Activated CD4-positive, alpha-beta T cell treated with anti-CD3 and anti-CD28 coated beads, Interleukin-2, Interleukin-4, amounts not matched to agents 100 ng/mL and 50 ng/mL, durations not matched to agents 16 hours and 8 hours (primary cell): ENCODE measurements around the gene HOXB5.

ENCODE experiments used
- DNase-seq: peaks from one replicate; pipeline ENCODE4 v3.0.0-alpha.2; 2020; ENCODE audit warnings: low spot score

Gene HOXB5

DNA sequence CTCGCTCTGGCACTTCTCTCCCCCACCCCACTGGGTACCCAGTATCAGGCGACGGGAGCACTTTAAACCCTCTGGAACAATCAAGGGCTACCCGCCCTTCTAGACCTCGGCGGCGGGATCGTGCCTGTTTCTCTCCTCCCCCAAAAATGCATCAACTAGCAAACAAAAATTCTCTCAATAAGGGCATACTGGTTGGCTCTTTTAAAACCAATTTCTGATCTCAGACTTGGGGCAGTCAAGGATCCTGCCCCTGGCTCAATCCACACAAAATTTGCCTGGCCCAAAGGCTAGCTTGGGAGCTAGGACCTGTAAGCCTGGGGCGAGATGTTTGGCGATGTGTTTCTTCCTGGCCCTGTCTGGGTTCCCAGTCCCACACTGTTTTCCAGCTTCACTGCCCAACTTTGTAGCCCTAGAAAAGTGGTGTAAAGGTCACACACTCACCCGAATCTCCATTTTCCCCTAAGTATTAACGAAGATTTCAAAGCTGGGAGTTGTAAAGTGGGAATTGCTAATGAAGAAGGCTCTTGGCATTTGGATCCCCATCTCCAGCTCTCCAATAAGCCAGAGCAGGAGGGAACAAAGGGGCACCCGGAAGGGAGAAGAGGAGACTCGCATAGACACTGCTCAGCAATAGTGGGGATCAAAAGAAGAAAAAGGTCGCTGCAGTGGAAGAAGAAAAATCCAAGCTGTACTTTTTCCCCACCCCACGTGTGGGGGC is 34.3 kb downstream of the HOXB5 start:
- no peak for DNase-seq

DNA sequence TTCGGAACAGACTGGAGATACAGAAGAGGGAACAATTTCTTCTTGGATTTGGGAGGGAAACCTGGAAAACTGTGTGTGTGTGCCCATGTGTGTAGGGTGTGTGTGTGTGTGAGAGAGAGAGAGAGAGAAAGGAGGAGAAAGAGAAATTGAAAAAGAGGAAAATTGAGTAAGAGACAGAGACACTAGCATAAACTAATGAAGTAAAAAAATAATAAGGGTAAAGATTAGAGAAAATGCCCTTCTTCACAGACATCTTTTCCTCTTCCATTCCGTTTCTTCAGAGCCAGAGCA is 34.8 kb downstream of the HOXB5 start:
- DNase-seq, result no peak

DNA sequence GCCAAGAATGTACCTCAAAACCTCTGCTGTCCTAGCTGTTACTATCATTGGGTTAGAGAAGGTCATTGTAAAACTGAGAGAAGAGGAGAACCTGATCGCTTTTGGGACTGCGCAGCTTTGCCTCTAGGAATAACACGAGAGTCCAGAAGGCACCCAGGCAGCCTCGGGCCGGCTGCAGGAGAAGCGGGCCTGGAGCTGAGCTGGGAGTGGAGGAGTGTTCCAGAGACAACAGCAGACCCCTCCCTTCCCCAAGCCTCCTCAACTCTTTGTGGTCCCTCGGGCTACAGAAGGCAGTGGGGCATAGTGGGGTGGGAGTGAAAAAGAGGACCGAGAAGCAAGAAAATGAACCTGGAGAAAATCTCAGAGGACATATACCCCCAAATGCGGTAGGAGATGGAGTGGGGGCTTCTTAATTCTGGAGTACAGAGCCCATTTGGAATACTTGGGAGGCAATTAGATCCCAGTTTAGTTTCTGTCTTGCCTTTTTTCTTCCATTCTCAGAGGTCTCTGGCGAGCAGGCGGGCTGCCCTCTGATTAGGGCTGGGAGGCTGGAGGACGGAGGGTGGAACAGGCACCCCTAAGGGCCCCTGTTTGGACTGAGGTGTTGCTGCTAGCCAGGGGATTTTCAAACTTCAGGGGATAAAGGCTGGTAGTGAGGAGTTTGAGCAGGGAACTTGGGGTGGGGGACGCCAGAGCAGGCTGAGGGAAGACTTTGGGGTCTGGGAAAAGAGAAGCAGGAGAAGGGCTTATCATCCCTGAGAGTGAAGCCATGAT is 35.3 kb downstream of the HOXB5 start:
- no peak for DNase-seq

DNA sequence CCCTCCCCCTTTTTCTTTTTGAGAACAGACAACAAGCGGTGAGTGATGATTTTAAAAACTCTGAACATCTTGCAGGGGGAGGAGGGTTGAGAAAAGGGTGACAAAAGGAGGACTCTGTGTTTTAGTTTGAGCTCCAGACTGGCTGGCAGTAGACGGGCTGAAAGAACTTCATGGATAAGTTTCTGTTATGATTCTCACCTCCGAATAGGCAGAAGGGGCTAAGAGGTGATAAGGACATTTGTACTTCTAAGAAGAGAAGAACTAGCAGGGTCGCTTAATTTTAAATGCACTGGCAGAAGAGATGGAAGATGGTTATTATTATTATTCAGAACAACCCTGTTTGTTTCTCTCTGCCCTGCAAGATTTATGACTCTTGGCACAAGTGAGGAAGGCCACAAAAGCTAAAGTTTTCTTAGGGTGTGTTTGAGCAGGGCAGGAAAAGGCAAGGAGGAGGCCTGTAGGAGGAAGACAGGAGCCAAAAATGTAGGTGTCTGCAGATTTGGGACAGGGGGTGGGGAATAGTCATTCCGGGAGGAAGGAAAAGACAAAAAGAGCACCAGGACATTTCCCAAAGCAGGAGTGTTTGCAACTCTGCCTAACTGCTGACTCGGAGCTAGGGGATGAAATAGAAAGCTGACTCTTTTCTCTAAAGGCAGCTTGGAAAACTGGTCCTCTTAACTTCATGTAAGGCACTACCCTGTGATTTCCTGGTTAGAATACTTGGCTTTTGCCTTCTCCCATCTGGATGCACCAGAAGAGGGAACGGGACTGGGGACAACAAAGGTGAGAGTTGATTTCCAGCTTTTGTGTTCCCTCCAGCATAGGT is 36.8 kb downstream of the HOXB5 start:
- DNase-seq, result no peak

DNA sequence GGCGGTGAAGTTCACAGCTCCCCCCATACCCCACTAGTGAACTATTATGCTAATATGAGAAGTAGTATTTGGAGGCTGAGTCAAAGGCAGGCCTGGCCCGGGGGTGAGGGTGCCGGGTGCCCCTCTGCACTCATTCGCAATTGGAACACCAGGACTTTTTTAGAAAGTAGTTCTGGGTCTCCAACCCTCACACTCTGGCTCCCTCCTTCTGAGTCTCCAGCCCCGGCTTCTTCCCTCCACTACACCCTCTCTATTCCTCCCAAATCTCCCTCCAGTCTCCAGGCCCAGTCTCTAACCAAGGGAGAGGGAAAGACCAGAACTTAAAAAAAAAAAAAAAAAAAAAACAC is 37.4 kb downstream of the HOXB5 start:
- DNase-seq, result no peak

DNA sequence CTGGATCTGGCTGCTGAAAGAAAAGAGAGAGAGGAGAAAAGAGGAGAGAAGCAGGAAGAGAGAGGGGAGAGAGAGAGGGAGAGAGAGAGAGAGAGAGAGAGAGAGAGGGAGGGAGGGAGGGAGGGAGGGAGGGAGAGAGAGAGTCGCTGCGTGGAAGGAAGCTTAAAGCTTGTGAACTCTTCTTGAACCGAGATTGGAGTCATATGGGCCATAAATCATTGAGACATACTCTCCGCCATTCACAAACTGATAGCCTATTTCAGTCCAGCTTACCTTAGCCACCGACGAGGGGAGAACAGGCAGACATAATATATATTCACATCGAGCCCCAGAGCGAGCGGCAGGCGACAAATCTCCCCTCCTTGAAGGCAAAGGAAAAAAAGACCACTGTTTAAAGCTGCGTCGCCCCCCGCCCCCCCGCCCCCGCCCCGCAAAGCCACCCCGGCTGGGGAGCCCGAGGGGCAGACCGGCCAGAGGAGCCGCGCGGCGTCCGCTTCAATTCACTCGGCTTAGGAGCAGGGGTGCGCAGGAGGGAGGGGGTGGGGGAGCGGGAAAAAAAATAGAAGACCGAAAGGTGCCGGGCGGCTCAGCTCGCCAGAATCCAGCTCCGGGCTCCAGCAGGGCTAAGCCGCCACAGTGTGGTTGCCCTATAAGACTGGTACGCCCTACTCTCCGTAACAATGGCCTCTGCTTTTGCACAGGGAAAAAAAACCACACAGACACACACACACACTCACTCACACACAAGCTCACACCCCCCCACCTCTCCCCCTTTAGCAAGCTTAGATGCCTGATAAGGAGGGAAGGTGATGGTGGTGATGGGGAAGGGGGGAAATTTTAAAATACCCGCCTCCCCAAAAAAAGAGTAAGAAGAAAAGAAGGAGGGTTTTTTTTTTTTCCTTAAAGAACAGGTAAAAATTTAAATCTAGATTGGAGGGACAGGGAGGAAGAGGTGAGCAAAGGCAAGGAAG is 38.0 kb downstream of the HOXB5 start:
- no peak for DNase-seq

DNA sequence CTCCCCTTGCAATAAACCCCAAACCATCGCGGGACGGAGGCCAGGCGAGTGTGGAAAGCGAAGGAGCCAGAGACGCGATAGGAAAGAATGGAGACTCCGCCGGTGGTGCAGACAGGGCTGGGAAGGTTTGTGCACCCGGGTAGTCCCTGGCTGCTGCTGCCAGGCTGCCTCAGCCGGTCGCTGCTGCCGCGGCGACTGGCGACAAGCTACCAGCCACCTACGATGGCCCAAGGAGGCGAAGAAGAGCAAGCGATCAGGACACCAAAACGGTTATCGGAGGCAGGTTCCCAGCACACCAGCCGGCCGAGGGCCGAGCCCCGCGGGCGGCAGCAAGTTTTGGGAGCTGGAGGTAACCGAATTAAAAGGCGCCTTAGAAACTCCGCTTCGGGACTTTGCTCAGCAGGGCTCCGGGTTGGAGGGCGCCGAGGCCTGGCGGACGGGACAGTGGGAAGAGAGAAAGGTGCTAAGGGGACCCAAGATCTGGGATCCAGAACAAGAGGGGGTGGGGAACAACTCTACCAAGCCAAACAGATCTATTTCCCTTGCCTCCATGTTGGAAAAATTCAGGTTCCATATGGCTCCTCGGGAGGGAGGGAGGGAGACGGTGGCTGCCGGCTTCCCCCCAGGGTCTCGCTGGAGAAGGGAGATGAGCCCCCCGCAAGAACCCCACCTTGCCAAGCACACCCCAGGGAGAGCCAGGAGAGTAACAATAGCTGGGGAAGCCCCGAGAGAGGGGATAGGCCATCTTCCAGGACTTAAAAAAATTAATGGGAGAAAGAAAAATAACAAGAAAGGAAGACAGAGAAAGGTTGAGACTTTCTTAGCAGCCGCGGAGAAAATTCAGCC is 38.9 kb downstream of the HOXB5 start:
- DNase-seq, result no peak

DNA sequence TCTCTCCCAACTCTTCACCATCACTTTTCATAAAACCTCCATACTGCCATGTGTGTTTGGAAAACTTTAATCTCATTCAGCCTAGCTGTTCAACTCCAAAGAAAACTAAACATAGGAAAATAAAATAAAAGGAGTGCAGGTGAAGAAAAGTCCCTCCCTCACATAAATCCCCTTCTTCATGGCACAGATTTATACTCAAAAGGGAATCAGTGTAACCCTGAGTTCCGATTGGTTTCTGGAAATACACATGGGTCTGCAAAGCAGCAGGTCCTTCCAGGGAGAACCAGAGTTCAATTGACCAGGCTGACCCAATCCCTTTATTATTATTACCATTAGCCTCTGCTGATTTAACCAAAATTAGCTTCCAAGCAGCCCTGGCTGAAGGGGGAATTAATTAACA is 39.8 kb downstream of the HOXB5 start:
- DNase-seq, result no peak

DNA sequence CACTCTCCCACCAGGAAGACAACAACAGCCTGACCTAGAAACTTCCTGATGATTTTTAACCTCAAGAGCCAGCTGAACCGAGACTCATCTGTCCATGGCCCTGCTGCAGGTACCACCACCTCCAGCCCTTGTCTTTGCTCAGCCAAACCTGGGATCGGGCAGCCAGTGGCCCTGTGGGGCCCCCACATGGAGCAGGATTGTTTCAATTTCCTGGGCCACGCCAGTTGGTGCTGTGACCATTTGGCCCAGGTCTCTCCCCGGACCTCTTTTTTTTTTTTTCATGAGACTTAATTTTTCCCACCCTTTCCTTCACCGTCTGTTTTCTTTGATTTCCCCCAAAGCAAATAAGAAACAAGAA is 40.4 kb downstream of the HOXB5 start:
- no peak for DNase-seq

DNA sequence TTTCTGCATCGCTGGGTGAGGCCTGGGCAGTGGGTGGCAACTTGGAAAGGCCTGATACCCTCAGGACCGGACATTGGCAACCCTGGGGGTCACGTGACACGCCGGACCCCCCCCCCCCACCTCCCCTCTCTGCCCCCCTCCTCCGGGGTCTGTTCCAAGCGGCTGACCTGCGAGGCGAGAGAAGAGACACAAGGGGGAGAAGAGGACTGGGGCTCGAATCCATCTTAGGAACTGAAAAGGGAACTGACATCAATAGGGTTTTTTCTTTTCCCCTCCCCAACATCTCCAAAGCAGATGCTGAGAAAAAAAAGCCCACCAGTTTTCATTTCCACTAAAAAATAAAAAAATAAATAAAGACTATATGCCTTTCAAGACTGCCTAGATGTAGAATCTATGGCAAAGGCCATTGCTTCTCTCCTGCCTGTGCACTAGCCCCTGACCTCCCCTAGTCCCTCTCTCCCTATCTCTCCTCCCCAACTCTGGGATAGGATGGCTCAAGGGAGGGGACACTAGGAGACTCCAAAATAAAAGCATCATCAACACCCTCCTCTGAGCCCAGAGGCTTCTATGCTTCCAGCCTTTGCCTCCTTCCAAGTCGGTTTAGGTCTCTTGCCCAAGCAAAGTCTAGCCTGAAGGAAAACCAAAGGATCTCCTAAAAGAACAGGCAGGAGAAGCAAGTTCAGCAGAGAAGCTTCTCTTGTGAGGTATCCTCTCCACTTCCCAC is 41.0 kb downstream of the HOXB5 start:
- DNase-seq, result no peak

DNA sequence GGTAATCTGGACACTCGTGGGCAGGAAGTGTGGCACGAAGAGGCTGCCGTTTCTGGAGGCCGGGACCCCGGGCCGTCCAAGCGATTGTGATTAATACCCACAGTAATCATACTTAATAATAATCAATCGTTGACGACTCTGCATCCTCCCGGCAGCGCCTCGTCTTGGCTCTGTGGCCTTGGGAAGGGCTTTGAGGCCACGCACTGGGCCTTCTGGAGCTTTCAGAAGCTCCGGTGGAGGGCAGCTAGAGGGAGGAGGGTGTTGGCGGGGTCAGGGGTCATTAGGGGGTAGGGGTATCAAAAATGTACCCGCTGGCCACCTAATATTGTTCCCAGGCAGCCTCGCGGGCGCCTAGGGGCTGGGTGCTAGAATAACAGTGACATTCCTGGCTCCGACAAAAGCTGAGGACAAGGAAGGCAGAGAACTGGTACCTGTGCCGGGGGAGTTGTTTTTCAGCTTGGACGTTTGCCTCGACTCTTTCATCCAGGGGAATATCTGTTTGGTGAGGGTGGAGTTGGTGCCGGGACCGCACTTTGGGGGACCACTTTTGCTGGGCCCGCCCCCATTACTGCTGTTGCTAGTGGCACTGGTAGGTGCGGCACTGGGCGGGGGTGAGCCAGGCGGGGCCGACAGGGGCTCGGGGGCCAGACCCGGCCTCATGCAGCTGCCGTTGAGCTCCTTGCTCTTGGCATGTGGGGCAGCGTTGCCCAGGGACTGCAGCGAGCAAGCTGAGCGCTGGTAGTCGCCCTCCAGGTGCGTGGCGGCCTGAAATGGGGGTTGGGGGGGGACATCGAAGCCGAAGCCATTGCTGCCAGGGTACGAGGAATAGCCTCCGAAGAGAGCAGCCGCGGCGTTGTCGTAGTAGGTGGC is 41.7 kb downstream of the HOXB5 start:
- DNase-seq, result no peak

DNA sequence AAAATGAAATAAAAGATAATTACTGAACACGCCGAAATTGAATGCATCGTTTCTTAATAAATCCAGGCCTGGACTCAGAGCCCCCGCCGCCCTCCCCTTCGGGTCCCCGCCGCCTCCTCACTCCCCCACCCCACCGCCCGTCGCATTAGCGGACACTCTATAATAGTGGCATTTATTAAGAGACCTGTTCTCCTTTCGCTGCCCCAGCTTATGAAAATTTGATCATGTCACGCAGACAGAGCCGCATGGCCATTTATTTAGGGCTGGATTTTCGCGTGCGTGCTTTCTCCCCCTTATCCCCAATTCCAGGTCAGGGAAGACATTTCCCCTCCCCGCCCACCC is 42.4 kb downstream of the HOXB5 start:
- no peak for DNase-seq

DNA sequence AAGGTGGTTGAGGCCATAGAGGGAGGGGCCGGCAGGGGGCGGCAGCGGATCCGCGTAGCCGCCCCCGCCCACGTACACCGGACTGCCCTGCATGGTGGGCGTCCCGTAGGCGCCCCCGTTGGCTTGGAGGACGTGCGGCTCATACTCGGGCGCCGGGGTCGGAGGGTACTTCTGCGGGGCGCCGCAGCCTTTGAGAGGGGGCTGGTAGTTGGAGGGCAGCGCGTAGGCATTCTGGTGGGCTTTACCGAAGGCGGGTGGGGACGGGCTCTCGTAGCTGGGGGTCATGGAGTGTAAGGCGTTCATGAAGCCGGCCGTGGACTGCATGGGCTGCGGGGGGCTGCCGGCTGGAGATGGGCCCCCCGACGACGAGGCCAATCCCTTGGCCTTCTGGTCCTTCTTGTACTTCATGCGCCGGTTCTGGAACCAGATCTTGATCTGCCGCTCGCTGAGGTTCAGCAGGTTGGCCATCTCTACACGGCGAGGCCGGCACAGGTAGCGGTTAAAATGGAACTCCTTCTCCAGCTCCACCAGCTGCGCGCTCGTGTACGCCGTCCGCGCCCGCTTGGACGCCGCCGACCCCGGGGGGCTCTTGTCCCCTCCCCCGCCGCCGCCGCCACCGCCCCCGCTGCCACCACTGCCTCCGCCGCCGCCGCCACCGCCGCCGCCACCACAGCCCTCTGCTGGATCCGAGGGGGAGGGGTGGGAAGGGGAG is 42.9 kb downstream of the HOXB5 start:
- DNase-seq, result no peak

DNA sequence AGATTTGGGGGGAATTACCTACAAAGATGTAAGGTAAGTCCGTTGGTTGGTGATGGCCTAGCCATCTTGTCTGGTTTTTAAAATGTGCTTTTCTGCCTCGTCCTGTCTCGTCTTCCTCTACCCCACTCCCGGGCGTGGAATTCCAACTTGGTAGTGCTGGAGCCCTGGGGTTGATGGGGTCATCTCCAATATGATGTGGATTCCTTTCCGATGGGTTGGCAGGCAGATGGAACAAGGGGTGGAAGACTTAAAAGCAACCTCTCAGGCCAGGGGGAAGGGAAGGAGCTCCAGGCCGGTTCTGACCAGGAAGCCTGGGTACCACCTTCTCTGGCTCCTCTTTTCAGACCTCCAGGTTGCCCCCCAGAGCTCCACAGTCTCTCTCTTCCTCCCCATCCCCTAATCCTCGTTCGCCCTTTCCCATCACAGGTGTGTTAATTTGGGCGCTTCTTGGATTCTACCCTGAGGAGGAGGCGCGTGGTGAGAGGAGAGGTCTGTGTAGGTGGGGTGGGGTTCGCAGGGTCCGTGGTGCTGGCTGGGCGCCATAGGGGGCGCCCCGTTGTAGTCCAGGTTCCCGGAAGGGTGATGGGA is 43.6 kb downstream of the HOXB5 start:
- no peak for DNase-seq

DNA sequence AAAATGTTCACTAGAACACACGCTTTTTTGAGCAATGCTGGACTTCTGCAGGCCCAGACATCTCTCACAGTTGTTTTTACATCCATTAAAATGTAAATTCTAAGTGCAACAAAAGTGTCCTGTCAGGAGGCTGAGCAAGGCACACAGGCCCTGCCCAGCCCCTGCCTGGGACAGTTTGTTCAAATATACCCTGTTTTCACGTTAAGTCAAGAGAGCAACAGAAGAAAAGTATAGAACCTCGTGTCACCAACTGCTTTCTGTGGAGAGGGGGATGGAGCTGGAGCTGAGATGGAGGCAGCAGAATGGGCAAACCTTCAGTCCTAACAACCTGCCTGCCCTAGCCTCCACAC is 44.3 kb downstream of the HOXB5 start:
- no peak for DNase-seq

DNA sequence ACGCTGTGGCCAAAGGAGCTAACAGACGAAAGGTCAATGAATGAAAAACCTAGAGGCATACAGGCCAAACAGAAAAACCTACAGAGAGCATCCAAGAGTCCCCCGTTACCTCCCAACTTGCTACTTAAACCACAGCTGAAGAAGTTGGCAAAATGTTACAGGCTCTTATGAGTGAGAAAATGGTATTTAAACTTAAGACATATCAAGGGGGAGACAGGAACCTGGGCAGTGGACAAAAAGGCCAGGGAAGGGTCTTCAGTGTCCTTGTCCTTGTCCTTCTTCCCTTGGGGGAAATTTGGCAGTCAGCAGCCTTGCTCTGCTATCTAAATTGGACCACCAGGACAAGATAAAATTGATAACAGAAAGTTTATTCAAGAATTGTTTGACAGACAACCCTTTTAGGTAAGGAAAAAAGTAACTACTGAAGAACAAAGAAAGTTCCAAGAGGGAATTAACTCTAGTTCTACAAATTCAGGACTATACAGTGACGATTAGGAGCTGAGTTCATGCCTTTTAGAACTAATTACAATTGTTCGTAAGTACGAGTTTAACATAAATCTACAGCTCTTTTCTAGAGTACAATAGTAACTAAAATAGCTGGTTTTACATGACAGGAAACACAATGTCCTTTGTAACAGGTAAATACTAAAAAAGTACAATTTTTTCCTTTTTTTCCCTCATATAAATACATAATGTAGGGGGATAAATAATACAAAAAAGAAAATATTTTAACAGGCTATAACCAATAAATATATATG is 44.9 kb downstream of the HOXB5 start:
- DNase-seq, result no peak

DNA sequence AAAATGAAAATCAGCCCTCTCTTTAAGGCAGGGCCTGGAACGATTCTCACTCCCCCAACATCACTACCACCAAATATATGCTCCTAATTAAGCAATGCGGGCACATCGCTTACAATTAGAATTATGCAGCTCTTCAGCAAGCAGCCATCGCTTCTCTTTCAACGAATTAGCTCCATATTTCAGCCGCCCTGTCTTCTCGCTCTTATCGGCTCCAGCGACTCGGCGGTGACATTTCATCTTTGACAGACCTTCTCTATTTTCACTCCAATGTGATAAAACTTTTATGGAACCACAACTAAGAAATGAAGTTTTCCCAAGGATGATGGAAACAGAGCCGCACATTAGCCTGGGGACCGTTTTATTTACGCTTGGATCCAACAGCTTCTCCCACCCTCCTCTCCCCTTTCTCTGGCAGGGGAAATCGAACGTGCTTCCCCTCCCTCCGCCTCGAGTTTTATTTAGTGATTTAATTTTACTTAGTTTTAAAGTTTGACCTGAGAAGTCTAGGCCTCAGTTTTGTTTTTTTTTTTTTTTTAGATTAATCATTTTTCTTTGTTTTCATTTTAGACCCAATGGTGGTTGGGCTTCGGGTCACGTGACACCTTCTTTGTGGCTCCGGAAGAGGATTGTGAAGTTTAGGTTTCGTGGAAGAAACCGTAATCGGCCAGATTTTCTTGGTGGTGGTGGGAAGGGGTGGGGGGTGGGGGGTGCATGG is 45.6 kb downstream of the HOXB5 start:
- DNase-seq, result peak; percentile 49
